PC-3 (cell line): ENCODE results near the gene CDHR2. TPM values are rescaled to one million over a fixed set of nuclear protein-coding genes. Genes with fewer than 3 reads are reported as not detected.

Experiments
- ATAC-seq: fragments of 200-7000 bp; cut with Tn5 transposase; 2 replicates; pipeline ENCODE4 v1.9.1; 2020; ENCODE audit warnings: mild to moderate bottlenecking, moderate library complexity
- Bru-seq: library from RNA; stranded (reverse); fragments of 400-500 nt; gene quantifications from one replicate; lab custom pipeline; 2021; lab: Mats Ljungman, UMichigan
- BruChase-seq, 2 experiments: library from RNA; stranded (reverse); fragments of 400-500 nt; gene quantifications; one replicate each; lab custom pipeline; 2021; lab: Mats Ljungman, UMichigan
- BruUV-seq: library from RNA; stranded (reverse); fragments of 400-500 nt; replicated peaks from 2 replicates; lab custom pipeline; 2021; lab: Mats Ljungman, UMichigan
- CTCF ChIA-PET: fragments of 300-600 bp; sonication (Branson Sonifier 250); formaldehyde crosslinking; loops from one replicate; lab custom pipeline; 2022; ENCODE audit warnings: antibody characterized with exemption; lab: Charles Lee
- POLR2A ChIA-PET: fragments of 300-600 bp; sonication (Branson Sonifier 250); formaldehyde crosslinking; loops from one replicate; lab custom pipeline; 2022; ENCODE audit warnings: antibody characterized with exemption; ENCODE audit not compliant: unreplicated experiment; lab: Charles Lee
- DNase-seq: peaks from one replicate; pipeline ENCODE4 v3.0.0-alpha.2; 2015
- H2AFZ ChIP-seq: fragments of 300-600 bp; sonication (generic); 2 replicates; pipeline ENCODE4 v1.6.0; 2016; ENCODE audit warnings: antibody characterized with exemption, low read length
- H3F3A ChIP-seq: fragments of 300-600 bp; sonication (generic); one replicate; pipeline ENCODE4 v1.6.0; 2017; ENCODE audit warnings: antibody characterized with exemption, low read length, control low read depth, mild to moderate bottlenecking; ENCODE audit not compliant: unreplicated experiment
- H3K27ac ChIP-seq: fragments of 300-600 bp; sonication (generic); 2 replicates; pipeline ENCODE4 v1.5.1; 2016; ENCODE audit warnings: mild to moderate bottlenecking, low read length
- H3K27me3 ChIP-seq: fragments of 300-600 bp; sonication (generic); 2 replicates; pipeline ENCODE4 v1.6.1; 2016; ENCODE audit warnings: low read length, mixed read lengths
- H3K36me3 ChIP-seq: fragments of 300-600 bp; sonication (generic); 2 replicates; pipeline ENCODE4 v1.6.1; 2016; ENCODE audit warnings: low read depth, mixed run types, low read length, mixed read lengths
- H3K4me1 ChIP-seq: fragments of 300-600 bp; sonication (generic); 2 replicates; pipeline ENCODE4 v1.5.1; 2016; ENCODE audit warnings: low read length; ENCODE audit not compliant: insufficient read depth
- H3K4me2 ChIP-seq: fragments of 300-600 bp; sonication (generic); 2 replicates; pipeline ENCODE4 v1.6.0; 2016; ENCODE audit warnings: low read length
- H3K4me3 ChIP-seq: fragments of 300-600 bp; sonication (generic); 2 replicates; pipeline ENCODE4 v1.5.1; 2016; ENCODE audit warnings: mild to moderate bottlenecking, low read length, mixed read lengths
- H3K79me2 ChIP-seq: fragments of 300-600 bp; sonication (generic); 2 replicates; pipeline ENCODE4 v1.6.1; 2017; ENCODE audit warnings: low read length, mixed read lengths
- H3K9ac ChIP-seq: fragments of 300-600 bp; sonication (generic); 2 replicates; pipeline ENCODE4 v1.6.0; 2016; ENCODE audit warnings: mild to moderate bottlenecking, low read length
- H3K9me2 ChIP-seq: fragments of 300-600 bp; sonication (generic); replicated peaks from 2 replicates; pipeline ENCODE4 v1.6.1; 2016; ENCODE audit warnings: mixed run types, low read length, mixed read lengths
- H3K9me3 ChIP-seq: fragments of 300-600 bp; sonication (generic); 2 replicates; pipeline ENCODE4 v1.6.1; 2016; ENCODE audit warnings: low read length, mixed read lengths
- H4K20me1 ChIP-seq: fragments of 300-600 bp; sonication (generic); 2 replicates; pipeline ENCODE4 v1.6.1; 2016; ENCODE audit warnings: low read length, mixed read lengths
- EZH2 ChIP-seq: fragments of 300-600 bp; sonication (generic); IDR thresholded peaks from one replicate; pipeline ENCODE4 v1.6.1; 2017; ENCODE audit warnings: antibody characterized with exemption, mild to moderate bottlenecking, low read length; ENCODE audit not compliant: unreplicated experiment
- EZH2phosphoT487 ChIP-seq: fragments of 300-600 bp; sonication (generic); IDR thresholded peaks from 2 replicates; pipeline ENCODE4 v1.6.1; 2018; ENCODE audit warnings: mild to moderate bottlenecking, antibody characterized with exemption, low read length, borderline replicate concordance
- intact Hi-C: fragments of 100-400 bp; cut with micrococcal nuclease; formaldehyde crosslinking; loops from 2 replicates; pipeline ENCODE4 v1.9.0; 2023
- long read RNA-seq: library from polyadenylated mRNA; unstranded; transcript quantifications from one replicate; pipeline ENCODE4 v2.0.0, GENCODE V29; 2021; ENCODE audit not compliant: unreplicated experiment
- total RNA-seq: library from RNA; depleted of rRNA; stranded (reverse); fragments of >200 nt; gene quantifications from 2 replicates; pipeline ENCODE4 v1.2.3, GENCODE V29; 2014; rRNA removed
- TF ChIP-seq, protein P1 (sequence below): fragments of 300-600 bp; sonication (generic); conservative IDR thresholded peaks from 2 replicates; pipeline ENCODE4 v1.5.1; 2017; ENCODE audit warnings: antibody characterized with exemption, low read depth, mild to moderate bottlenecking, low read length

CDHR2 gene
- total RNA-seq: 0.07 TPM in 1 of 2 replicates, not detected in the other
- percentile 31 among the genes with signal in this experiment for Bru-seq, nascent RNA
- BruChase-seq, experiment 1, labeled RNA remaining after a 6-hour chase: percentile 32 among the genes with signal in this experiment
- BruChase-seq, experiment 2, labeled RNA remaining after a 2-hour chase: percentile 31 among the genes with signal in this experiment
- long read RNA-seq, partial matches to known transcripts: 0 of 3 reads
- long read RNA-seq, other reads (novel, unspliced or antisense): 3 of 3 reads

DNA sequence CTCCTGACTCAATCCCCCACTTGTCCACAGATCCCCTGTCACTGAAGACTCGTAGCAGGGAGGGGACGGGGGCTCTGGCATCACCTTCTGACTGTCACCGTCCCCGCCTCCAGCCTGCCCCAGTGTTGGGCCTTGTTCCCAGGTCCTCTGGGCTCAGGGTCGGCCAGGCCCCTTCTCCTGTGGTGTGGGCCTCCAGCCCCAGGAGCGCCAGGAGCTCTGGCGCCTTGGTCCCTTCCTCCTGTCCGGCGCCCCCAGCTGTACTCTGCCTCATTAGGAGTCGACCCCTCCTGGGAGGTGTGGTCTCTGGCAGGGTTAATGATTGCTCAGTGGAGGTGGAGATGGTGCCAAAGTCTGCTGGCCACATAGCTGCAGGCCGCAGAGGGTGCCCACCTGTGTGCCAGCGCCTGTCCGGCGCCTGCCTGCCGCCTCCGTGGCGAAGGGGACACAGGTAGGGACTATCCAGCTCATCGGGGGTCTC lies at the start of gene CDHR2:
Gene CDHR2, plus strand, starts transcription at position 376 of the 478 bp plus-strand sequence. CDS start 16,011 bp downstream, outside the sequence.
- no peak for DNase-seq
- no TSS peak for BruUV-seq

DNA sequence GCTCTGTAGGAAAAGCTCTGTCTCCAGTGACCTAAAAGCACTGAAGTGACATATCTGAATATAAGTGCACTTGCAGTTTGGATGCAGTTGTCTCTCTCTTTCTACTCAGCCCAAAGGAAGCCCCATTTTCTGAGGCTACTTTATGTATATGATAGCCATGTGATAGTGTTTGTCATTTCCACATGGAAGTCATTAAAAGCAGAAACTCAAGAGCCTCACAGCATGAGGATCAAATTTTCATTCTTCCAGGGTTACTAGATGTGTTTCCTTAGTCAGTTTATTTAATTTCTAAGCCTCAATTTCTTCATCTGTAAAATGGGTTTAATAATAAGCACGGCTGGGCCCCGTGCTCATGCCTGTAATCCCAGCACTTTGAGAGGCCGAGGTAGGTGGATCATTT lies 48.6 kb upstream of the CDHR2 start:
- intact Hi-C loops: no loop called here
- Histone ChIP-seq H4K20me1 (no peaks in the 10 kb centered on the region), H3F3A (peaks cover 7% of the 10 kb centered on the region), H3K9me3 (no peaks in the 10 kb centered on the region), H3K4me2 (no peak overlapping the region), H3K9ac (no peak overlapping the region), H3K9me2 (no peaks in the 10 kb centered on the region), H2AFZ (no peak overlapping the region), H3K27ac (no peak overlapping the region), H3K27me3 (no peaks in the 10 kb centered on the region), H3K4me3 (no peak overlapping the region), H3K79me2 (no peaks in the 10 kb centered on the region), H3K4me1 (peaks cover 18% of the 10 kb centered on the region), H3K36me3 (peaks cover 59% of the 10 kb centered on the region)
- no peak for ATAC-seq
- ChIA-PET CTCF (no interaction called here), POLR2A (no interaction called here)
- no TSS peak for BruUV-seq
- TF ChIP-seq EZH2phosphoT487 (no peak), EZH2 (no peak)
- TF ChIP-seq, protein P1, sequence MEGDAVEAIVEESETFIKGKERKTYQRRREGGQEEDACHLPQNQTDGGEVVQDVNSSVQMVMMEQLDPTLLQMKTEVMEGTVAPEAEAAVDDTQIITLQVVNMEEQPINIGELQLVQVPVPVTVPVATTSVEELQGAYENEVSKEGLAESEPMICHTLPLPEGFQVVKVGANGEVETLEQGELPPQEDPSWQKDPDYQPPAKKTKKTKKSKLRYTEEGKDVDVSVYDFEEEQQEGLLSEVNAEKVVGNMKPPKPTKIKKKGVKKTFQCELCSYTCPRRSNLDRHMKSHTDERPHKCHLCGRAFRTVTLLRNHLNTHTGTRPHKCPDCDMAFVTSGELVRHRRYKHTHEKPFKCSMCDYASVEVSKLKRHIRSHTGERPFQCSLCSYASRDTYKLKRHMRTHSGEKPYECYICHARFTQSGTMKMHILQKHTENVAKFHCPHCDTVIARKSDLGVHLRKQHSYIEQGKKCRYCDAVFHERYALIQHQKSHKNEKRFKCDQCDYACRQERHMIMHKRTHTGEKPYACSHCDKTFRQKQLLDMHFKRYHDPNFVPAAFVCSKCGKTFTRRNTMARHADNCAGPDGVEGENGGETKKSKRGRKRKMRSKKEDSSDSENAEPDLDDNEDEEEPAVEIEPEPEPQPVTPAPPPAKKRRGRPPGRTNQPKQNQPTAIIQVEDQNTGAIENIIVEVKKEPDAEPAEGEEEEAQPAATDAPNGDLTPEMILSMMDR: no peak
- no peak for DNase-seq

More for the DNA sequence above, at the start of gene CDHR2:
- Histone ChIP-seq H4K20me1 (no peaks in the 10 kb centered on the region), H2AFZ (no peak within 1 kb of the TSS), H3K79me2 (peaks cover 13% of the 10 kb centered on the region), H3F3A (no peaks in the 10 kb centered on the region), H3K27ac (peak within 1 kb of the TSS; percentile 16), H3K27me3 (no peaks in the 10 kb centered on the region), H3K36me3 (no peaks in the 10 kb centered on the region), H3K4me2 (no peak within 1 kb of the TSS), H3K9me2 (no peaks in the 10 kb centered on the region), H3K4me1 (peaks cover 48% of the 10 kb centered on the region), H3K4me3 (no peak within 1 kb of the TSS), H3K9me3 (no peaks in the 10 kb centered on the region), H3K9ac (no peak within 1 kb of the TSS; the same call in 1 of the 2 replicates)
- TF ChIP-seq EZH2phosphoT487 (no peak), EZH2 (no peak)
- TF ChIP-seq, protein P1: no peak
- intact Hi-C loops: no loop called here
- CTCF ChIA-PET: no interaction called here
- no peak for ATAC-seq
- POLR2A ChIA-PET: no interaction called here

DNA sequence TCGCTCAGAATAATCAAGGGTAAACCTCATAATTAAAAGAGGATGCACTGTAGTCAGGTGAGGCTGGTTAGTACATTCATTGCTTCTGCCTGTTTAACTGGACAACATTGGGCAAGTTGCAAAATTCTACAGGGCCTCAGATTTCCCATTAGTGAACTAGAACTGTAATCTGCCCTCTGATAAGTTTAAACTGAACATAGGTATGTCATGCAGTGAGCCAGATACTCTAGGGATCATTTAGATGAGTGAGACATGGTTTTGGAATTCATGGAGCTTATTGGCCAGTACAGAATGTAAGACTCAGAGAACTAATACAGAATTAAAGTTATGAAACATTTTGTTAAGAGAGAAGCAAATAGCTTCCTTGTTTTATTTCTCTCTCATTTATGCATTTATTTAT lies 47.8 kb upstream of the CDHR2 start:
- Histone ChIP-seq H3K9me3 (no peaks in the 10 kb centered on the region), H3K36me3 (peaks cover 53% of the 10 kb centered on the region), H3K27me3 (no peaks in the 10 kb centered on the region), H3F3A (peaks cover 7% of the 10 kb centered on the region), H3K9ac (no peak overlapping the region), H3K9me2 (no peaks in the 10 kb centered on the region), H3K4me3 (no peak overlapping the region), H3K4me2 (no peak overlapping the region), H2AFZ (no peak overlapping the region), H3K79me2 (no peaks in the 10 kb centered on the region), H3K4me1 (peaks cover 18% of the 10 kb centered on the region), H4K20me1 (no peaks in the 10 kb centered on the region), H3K27ac (no peak overlapping the region)
- intact Hi-C loops: no loop called here
- DNase-seq: peak; percentile 42
- BruUV-seq: no TSS peak
- TF ChIP-seq EZH2phosphoT487: no peak
- TF ChIP-seq, protein P1: no peak
- TF ChIP-seq EZH2: no peak
- CTCF ChIA-PET: no interaction called here
- ATAC-seq: peak; percentile 17; the same call in 1 of the 2 replicates
- POLR2A ChIA-PET: no interaction called here
